A673 (cell line): Measurements from ENCODE around the gene TGM4.

Source experiments
- EZH2 ChIP-seq: fragments of 200-600 bp; sonication (generic); IDR thresholded peaks from 2 replicates; pipeline ENCODE4 v1.6.1; 2017; ENCODE audit warnings: borderline replicate concordance, low read depth, mild to moderate bottlenecking, mixed read lengths, antibody characterized with exemption, low read length; ENCODE audit not compliant: poor library complexity, severe bottlenecking
- TF ChIP-seq, protein P1 (sequence below): fragments of 300-800, 200-600 bp; sonication (generic); conservative IDR thresholded peaks from 2 replicates; pipeline ENCODE4 v1.5.1; 2017; ENCODE audit warnings: low read depth, mild to moderate bottlenecking, antibody characterized with exemption, low read length, moderate library complexity, mixed read lengths

- TF ChIP-seq, protein P1, sequence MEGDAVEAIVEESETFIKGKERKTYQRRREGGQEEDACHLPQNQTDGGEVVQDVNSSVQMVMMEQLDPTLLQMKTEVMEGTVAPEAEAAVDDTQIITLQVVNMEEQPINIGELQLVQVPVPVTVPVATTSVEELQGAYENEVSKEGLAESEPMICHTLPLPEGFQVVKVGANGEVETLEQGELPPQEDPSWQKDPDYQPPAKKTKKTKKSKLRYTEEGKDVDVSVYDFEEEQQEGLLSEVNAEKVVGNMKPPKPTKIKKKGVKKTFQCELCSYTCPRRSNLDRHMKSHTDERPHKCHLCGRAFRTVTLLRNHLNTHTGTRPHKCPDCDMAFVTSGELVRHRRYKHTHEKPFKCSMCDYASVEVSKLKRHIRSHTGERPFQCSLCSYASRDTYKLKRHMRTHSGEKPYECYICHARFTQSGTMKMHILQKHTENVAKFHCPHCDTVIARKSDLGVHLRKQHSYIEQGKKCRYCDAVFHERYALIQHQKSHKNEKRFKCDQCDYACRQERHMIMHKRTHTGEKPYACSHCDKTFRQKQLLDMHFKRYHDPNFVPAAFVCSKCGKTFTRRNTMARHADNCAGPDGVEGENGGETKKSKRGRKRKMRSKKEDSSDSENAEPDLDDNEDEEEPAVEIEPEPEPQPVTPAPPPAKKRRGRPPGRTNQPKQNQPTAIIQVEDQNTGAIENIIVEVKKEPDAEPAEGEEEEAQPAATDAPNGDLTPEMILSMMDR = no peak
- no peak for TF ChIP-seq EZH2
Observed at GRCh38 chr3:44832965-44833364, 41.4 kb upstream of the TGM4 start.
